WTC11 (cell line): ENCODE data around the gene PLIN3. TPM values are rescaled to one million over a fixed set of nuclear protein-coding genes. Genes with fewer than 3 reads are reported as not detected.

Experiments
- ETV6 ChIP-seq: sonication (generic); formaldehyde crosslinking; IDR thresholded peaks from 2 replicates; pipeline ENCODE4 v1.8.1; 2022; ENCODE audit warnings: mild to moderate bottlenecking, missing genetic modification reagents
- GTF2I ChIP-seq: fragments of 250-450 bp; sonication (Bioruptor Pico); conservative IDR thresholded peaks from 2 replicates; pipeline ENCODE4 v1.4.0; 2021; ENCODE audit warnings: mild to moderate bottlenecking
- HMGA2 ChIP-seq: fragments of 250-450 bp; sonication (Bioruptor Pico); IDR thresholded peaks from 2 replicates; pipeline ENCODE4 v1.4.0; 2021; ENCODE audit warnings: mild to moderate bottlenecking, moderate library complexity
- IRF2 ChIP-seq: sonication (generic); formaldehyde crosslinking; IDR thresholded peaks from 2 replicates; pipeline ENCODE4 v1.8.0; 2022; ENCODE audit warnings: low read depth, missing genetic modification reagents, borderline replicate concordance
- PRRX2 ChIP-seq: fragments of 250-450 bp; sonication (Bioruptor Pico); IDR thresholded peaks from 2 replicates; pipeline ENCODE4 v1.8.0; 2021; ENCODE audit warnings: mild to moderate bottlenecking
- SOX15 ChIP-seq: fragments of 250-450 bp; sonication (Bioruptor Pico); IDR thresholded peaks from 2 replicates; pipeline ENCODE4 v1.9.0; 2021; ENCODE audit warnings: mild to moderate bottlenecking
- SP1 ChIP-seq: sonication (generic); formaldehyde crosslinking; conservative IDR thresholded peaks from 2 replicates; pipeline ENCODE4 v1.8.1; 2022; ENCODE audit warnings: missing genetic modification reagents
- STAT6 ChIP-seq: sonication (generic); formaldehyde crosslinking; conservative IDR thresholded peaks from 2 replicates; pipeline ENCODE4 v1.8.1; 2023; ENCODE audit warnings: mild to moderate bottlenecking, low read depth, missing genetic modification reagents, moderate library complexity
- TCF7 ChIP-seq: sonication (generic); formaldehyde crosslinking; IDR thresholded peaks from 2 replicates; pipeline ENCODE4 v1.8.0; 2022; ENCODE audit warnings: mild to moderate bottlenecking, low read depth, missing genetic modification reagents, moderate library complexity
- TEAD1 ChIP-seq: sonication (generic); formaldehyde crosslinking; IDR thresholded peaks from 2 replicates; pipeline ENCODE4 v1.8.0; 2022; ENCODE audit warnings: mild to moderate bottlenecking, missing genetic modification reagents
- TEAD4 ChIP-seq: sonication (generic); formaldehyde crosslinking; IDR thresholded peaks from 2 replicates; pipeline ENCODE4 v1.8.0; 2022; ENCODE audit warnings: mild to moderate bottlenecking, missing genetic modification reagents
- TP53 ChIP-seq: sonication (generic); formaldehyde crosslinking; IDR thresholded peaks from 2 replicates; pipeline ENCODE4 v1.8.1; 2023; ENCODE audit warnings: mild to moderate bottlenecking, missing genetic modification reagents
- ZNF219 ChIP-seq: sonication (generic); formaldehyde crosslinking; IDR thresholded peaks from 2 replicates; pipeline ENCODE4 v1.8.0; 2023; ENCODE audit warnings: missing genetic modification reagents, mild to moderate bottlenecking, borderline replicate concordance
- ZNF281 ChIP-seq: sonication (generic); formaldehyde crosslinking; IDR thresholded peaks from 2 replicates; pipeline ENCODE4 v1.8.0; 2023; ENCODE audit warnings: mild to moderate bottlenecking, missing genetic modification reagents
- ZNF396 ChIP-seq: fragments of 250-450 bp; sonication (Bioruptor Pico); IDR thresholded peaks from 2 replicates; pipeline ENCODE4 v1.8.0; 2021; ENCODE audit warnings: mild to moderate bottlenecking, moderate library complexity, borderline replicate concordance
- ZNF425 ChIP-seq: fragments of 250-450 bp; sonication (Bioruptor Pico); conservative IDR thresholded peaks from 2 replicates; pipeline ENCODE4 v1.9.0; 2021; ENCODE audit warnings: mild to moderate bottlenecking
- ZNF671 ChIP-seq: fragments of 250-450 bp; sonication (Bioruptor Pico); IDR thresholded peaks from 2 replicates; pipeline ENCODE4 v1.8.0; 2021; ENCODE audit warnings: mild to moderate bottlenecking
- total RNA-seq: library from RNA; stranded (reverse); gene quantifications from 3 replicates; pipeline ENCODE4 v1.2.3, GENCODE V29; 2021
- TF ChIP-seq, protein P1 (sequence below): sonication (generic); formaldehyde crosslinking; IDR thresholded peaks from 2 replicates; pipeline ENCODE4 v1.8.0; 2022; ENCODE audit warnings: mild to moderate bottlenecking, missing genetic modification reagents
- TF ChIP-seq, protein P2 (sequence below): fragments of 250-450 bp; sonication (Bioruptor Pico); IDR thresholded peaks from 2 replicates; pipeline ENCODE4 v1.8.0; 2021; ENCODE audit warnings: mild to moderate bottlenecking
- TF ChIP-seq, protein P3 (sequence below): sonication (generic); formaldehyde crosslinking; IDR thresholded peaks from 2 replicates; pipeline ENCODE4 v1.8.1; 2022; ENCODE audit warnings: missing genetic modification reagents, borderline replicate concordance
- TF ChIP-seq, protein P4 (sequence below): sonication (generic); formaldehyde crosslinking; IDR thresholded peaks from 2 replicates; pipeline ENCODE4 v1.8.0; 2022; ENCODE audit warnings: mild to moderate bottlenecking, missing genetic modification reagents
- TF ChIP-seq, protein P5 (sequence below): sonication (generic); formaldehyde crosslinking; IDR thresholded peaks from 2 replicates; pipeline ENCODE4 v1.8.1; 2023; ENCODE audit warnings: mild to moderate bottlenecking, missing genetic modification reagents, borderline replicate concordance

The PLIN3 gene
- total RNA-seq, 1 experiment from 2014 or later = 61.3 TPM

DNA sequence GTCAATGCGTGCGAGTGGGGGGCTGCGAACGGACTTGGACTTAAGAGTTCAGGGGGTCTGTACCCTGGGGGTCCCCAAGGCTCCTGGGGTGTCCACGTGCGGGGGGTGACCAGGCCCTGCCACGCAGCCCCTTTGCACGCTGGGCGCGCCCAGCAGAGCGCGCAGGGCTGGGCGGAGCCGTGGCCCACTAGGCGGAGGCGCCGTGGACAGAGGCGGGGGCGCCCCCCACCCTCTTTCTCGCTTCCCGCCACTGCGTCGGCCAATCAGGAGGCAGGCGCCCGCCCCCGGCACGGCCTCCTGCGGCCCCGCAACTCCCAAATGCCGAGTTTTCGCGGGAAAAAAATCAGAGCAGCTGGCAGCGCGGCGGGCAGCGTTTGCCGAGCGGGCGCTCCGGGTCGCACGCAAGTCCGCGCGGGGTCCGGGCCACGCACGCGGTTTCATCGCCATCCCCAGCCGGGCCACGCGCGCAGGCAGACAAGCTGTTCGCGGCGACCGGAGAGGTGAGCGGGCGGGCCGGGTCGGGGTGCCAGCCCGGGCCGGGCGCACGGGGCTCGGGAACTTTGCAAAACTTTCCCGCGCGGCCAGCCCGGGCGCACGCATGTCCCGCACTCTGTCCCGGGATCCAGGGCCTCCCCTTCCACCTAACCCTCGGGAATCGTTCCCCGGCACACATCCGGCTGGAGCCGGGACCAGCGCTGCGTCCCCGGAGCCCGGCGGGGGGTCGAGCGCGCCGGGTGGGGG is 41.9 kb upstream of the PLIN3 start, which contains the start of gene UHRF1 (continued):
- TF ChIP-seq, protein P1, sequence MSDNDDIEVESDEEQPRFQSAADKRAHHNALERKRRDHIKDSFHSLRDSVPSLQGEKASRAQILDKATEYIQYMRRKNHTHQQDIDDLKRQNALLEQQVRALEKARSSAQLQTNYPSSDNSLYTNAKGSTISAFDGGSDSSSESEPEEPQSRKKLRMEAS (CRISPR knock-in tag) = peak; percentile 51; the same call in 1 of the 2 replicates
- TF ChIP-seq, protein P2, sequence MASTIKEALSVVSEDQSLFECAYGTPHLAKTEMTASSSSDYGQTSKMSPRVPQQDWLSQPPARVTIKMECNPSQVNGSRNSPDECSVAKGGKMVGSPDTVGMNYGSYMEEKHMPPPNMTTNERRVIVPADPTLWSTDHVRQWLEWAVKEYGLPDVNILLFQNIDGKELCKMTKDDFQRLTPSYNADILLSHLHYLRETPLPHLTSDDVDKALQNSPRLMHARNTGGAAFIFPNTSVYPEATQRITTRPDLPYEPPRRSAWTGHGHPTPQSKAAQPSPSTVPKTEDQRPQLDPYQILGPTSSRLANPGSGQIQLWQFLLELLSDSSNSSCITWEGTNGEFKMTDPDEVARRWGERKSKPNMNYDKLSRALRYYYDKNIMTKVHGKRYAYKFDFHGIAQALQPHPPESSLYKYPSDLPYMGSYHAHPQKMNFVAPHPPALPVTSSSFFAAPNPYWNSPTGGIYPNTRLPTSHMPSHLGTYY = no peak
- TF ChIP-seq, protein P3, sequence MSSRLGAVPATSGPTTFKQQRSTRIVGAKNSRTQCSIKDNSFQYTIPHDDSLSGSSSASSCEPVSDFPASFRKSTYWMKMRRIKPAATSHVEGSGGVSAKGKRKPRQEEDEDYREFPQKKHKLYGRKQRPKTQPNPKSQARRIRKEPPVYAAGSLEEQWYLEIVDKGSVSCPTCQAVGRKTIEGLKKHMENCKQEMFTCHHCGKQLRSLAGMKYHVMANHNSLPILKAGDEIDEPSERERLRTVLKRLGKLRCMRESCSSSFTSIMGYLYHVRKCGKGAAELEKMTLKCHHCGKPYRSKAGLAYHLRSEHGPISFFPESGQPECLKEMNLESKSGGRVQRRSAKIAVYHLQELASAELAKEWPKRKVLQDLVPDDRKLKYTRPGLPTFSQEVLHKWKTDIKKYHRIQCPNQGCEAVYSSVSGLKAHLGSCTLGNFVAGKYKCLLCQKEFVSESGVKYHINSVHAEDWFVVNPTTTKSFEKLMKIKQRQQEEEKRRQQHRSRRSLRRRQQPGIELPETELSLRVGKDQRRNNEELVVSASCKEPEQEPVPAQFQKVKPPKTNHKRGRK (CRISPR knock-in tag) = no peak
- no peak for TF ChIP-seq IRF2 (CRISPR knock-in tag)
- peak; percentile 64; the same call in 1 of the 2 replicates for TF ChIP-seq ETV6 (CRISPR knock-in tag)
- peak; percentile 85; the same call in 1 of the 2 replicates for TF ChIP-seq TP53 (CRISPR knock-in tag)
- no peak; the same call in 1 of the 2 replicates for TF ChIP-seq TEAD1 (CRISPR knock-in tag)
- no peak for TF ChIP-seq PRRX2
- no peak for TF ChIP-seq ZNF425 (CRISPR knock-in tag)
- TF ChIP-seq HMGA2 (CRISPR knock-in tag) = no peak
- TF ChIP-seq GTF2I (CRISPR knock-in tag) = no peak
- no peak for TF ChIP-seq ZNF671 (CRISPR knock-in tag)
- peak; percentile 36; the same call in 1 of the 2 replicates for TF ChIP-seq SP1 (CRISPR knock-in tag)
- no peak for TF ChIP-seq ZNF396 (CRISPR knock-in tag)
- no peak for TF ChIP-seq SOX15
- TF ChIP-seq STAT6 = no peak
- TF ChIP-seq ZNF281 (CRISPR knock-in tag) = 0 out of 2 replicates have a peak, but pooled peaks have one; percentile 37
- TF ChIP-seq, protein P4, sequence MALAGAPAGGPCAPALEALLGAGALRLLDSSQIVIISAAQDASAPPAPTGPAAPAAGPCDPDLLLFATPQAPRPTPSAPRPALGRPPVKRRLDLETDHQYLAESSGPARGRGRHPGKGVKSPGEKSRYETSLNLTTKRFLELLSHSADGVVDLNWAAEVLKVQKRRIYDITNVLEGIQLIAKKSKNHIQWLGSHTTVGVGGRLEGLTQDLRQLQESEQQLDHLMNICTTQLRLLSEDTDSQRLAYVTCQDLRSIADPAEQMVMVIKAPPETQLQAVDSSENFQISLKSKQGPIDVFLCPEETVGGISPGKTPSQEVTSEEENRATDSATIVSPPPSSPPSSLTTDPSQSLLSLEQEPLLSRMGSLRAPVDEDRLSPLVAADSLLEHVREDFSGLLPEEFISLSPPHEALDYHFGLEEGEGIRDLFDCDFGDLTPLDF (CRISPR knock-in tag) = peak; percentile 64; the same call in 1 of the 2 replicates
- TF ChIP-seq ZNF219 (CRISPR knock-in tag) = peak; percentile 18; the same call in 1 of the 2 replicates
- TF ChIP-seq TCF7 = no peak
- TF ChIP-seq, protein P5, sequence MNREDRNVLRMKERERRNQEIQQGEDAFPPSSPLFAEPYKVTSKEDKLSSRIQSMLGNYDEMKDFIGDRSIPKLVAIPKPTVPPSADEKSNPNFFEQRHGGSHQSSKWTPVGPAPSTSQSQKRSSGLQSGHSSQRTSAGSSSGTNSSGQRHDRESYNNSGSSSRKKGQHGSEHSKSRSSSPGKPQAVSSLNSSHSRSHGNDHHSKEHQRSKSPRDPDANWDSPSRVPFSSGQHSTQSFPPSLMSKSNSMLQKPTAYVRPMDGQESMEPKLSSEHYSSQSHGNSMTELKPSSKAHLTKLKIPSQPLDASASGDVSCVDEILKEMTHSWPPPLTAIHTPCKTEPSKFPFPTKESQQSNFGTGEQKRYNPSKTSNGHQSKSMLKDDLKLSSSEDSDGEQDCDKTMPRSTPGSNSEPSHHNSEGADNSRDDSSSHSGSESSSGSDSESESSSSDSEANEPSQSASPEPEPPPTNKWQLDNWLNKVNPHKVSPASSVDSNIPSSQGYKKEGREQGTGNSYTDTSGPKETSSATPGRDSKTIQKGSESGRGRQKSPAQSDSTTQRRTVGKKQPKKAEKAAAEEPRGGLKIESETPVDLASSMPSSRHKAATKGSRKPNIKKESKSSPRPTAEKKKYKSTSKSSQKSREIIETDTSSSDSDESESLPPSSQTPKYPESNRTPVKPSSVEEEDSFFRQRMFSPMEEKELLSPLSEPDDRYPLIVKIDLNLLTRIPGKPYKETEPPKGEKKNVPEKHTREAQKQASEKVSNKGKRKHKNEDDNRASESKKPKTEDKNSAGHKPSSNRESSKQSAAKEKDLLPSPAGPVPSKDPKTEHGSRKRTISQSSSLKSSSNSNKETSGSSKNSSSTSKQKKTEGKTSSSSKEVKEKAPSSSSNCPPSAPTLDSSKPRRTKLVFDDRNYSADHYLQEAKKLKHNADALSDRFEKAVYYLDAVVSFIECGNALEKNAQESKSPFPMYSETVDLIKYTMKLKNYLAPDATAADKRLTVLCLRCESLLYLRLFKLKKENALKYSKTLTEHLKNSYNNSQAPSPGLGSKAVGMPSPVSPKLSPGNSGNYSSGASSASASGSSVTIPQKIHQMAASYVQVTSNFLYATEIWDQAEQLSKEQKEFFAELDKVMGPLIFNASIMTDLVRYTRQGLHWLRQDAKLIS (CRISPR knock-in tag) = no peak
- no peak for TF ChIP-seq TEAD4 (CRISPR knock-in tag)
